MCF 10A (cell line): ENCODE data around the gene DPYD. TPM values are rescaled to one million over a fixed set of nuclear protein-coding genes. Genes with fewer than 3 reads are reported as not detected.

Experiments
- BruUV-seq: library from RNA; stranded (reverse); fragments of 400-500 nt; replicated peaks from 2 replicates; lab custom pipeline; 2021; lab: Mats Ljungman, UMichigan
- CTCF ChIA-PET: fragments of 300-600 bp; sonication (Branson Sonifier 250); formaldehyde crosslinking; extraction: SDS; loops from one replicate; lab custom pipeline; 2021; ENCODE audit warnings: antibody characterized with exemption, inconsistent platforms; lab: Yijun Ruan, JAX
- POLR2A ChIA-PET: fragments of 300-600, 350-650 bp; sonication (Branson Sonifier 250); formaldehyde crosslinking; extraction: SDS; loops from one replicate; lab custom pipeline; 2020; ENCODE audit warnings: antibody characterized with exemption, inconsistent platforms; lab: Yijun Ruan, JAX
- DNase-seq: peaks from one replicate; pipeline ENCODE4 v3.0.0-alpha.2; 2018; ENCODE audit not compliant: unreplicated experiment
- H3K27ac Mint-ChIP-seq: one replicate; pipeline ENCODE4 v1.8.0; 2022; ENCODE audit warnings: mild to moderate bottlenecking, low read depth, mixed read lengths; ENCODE audit not compliant: unreplicated experiment
- H3K27me3 Mint-ChIP-seq: one replicate; pipeline ENCODE4 v1.8.0; 2022; ENCODE audit warnings: mixed read lengths; ENCODE audit not compliant: insufficient read depth, unreplicated experiment
- H3K36me3 Mint-ChIP-seq: one replicate; pipeline ENCODE4 v1.8.0; 2022; ENCODE audit warnings: mild to moderate bottlenecking, moderate library complexity, mixed read lengths; ENCODE audit not compliant: insufficient read depth, unreplicated experiment
- H3K4me1 Mint-ChIP-seq: one replicate; pipeline ENCODE4 v1.8.0; 2022; ENCODE audit warnings: mixed read lengths; ENCODE audit not compliant: insufficient read depth, unreplicated experiment
- H3K4me3 Mint-ChIP-seq: one replicate; pipeline ENCODE4 v1.8.0; 2022; ENCODE audit warnings: mild to moderate bottlenecking, moderate library complexity, mixed read lengths; ENCODE audit not compliant: unreplicated experiment
- H3K9me3 Mint-ChIP-seq: one replicate; pipeline ENCODE4 v1.8.0; 2022; ENCODE audit warnings: mixed read lengths; ENCODE audit not compliant: unreplicated experiment
- CTCF ChIP-seq: fragments of 200-600 bp; IDR thresholded peaks from one replicate; pipeline ENCODE4 v1.8.0; 2022; ENCODE audit warnings: antibody characterized with exemption, mild to moderate bottlenecking; ENCODE audit not compliant: unreplicated experiment
- intact Hi-C: fragments of 100-400 bp; cut with micrococcal nuclease; formaldehyde crosslinking; loops from 2 replicates; pipeline ENCODE4 v1.14.1; 2022
- total RNA-seq: library from RNA; stranded (reverse); gene quantifications from 2 replicates; pipeline ENCODE4 v1.2.3, GENCODE V29; 2022

The DPYD gene
- total RNA-seq, 1 experiment from 2014 or later: 48.2 TPM

- ChIA-PET CTCF (interaction anchor here (0.6 kb wide), 1 partner anchor 396 kb away, joined by 3 read pairs; no protein-coding TSS in a partner anchor), POLR2A (no interaction called here)
- no peaks in the 10 kb centered on the region for H3K9me3 Mint-ChIP-seq
- H3K36me3 Mint-ChIP-seq: peaks cover 8% of the 10 kb centered on the region
- no peaks in the 10 kb centered on the region for H3K27me3 Mint-ChIP-seq
- no peak overlapping the region for H3K4me3 Mint-ChIP-seq
- no peak for TF ChIP-seq CTCF
- BruUV-seq: no TSS peak
- DNase-seq: no peak
- H3K4me1 Mint-ChIP-seq: no peaks in the 10 kb centered on the region
- intact Hi-C loops: no loop called here
- H3K27ac Mint-ChIP-seq: no peak overlapping the region
Measured at GRCh38 chr1:97073169-97073568, 847.7 kb downstream of the DPYD start.

- Mint-ChIP-seq H3K4me1 (no peaks in the 10 kb centered on the region), H3K27ac (no peak overlapping the region), H3K36me3 (no peaks in the 10 kb centered on the region), H3K9me3 (no peaks in the 10 kb centered on the region), H3K27me3 (no peaks in the 10 kb centered on the region), H3K4me3 (no peak overlapping the region)
- intact Hi-C loops: no loop called here
- BruUV-seq: no TSS peak
- ChIA-PET CTCF (no interaction called here), POLR2A (no interaction called here)
- no peak for TF ChIP-seq CTCF
- no peak for DNase-seq
Measured at GRCh38 chr1:97071173-97071572, 849.7 kb downstream of the DPYD start.

- POLR2A ChIA-PET: no interaction called here
- intact Hi-C loops: no loop called here
- TF ChIP-seq CTCF: no peak
- H3K9me3 Mint-ChIP-seq: no peaks in the 10 kb centered on the region
- no TSS peak for BruUV-seq
- no peaks in the 10 kb centered on the region for H3K4me1 Mint-ChIP-seq
- no peak overlapping the region for H3K4me3 Mint-ChIP-seq
- DNase-seq: no peak
- no peaks in the 10 kb centered on the region for H3K27me3 Mint-ChIP-seq
- H3K36me3 Mint-ChIP-seq: no peaks in the 10 kb centered on the region
- CTCF ChIA-PET: no interaction called here
- no peak overlapping the region for H3K27ac Mint-ChIP-seq
Measured at GRCh38 chr1:97070376-97070775, 850.5 kb downstream of the DPYD start.

GRCh38 chr1:97069312-97069711 is 851.5 kb downstream of the DPYD start:
- Mint-ChIP-seq H3K9me3 (no peaks in the 10 kb centered on the region), H3K27me3 (no peaks in the 10 kb centered on the region), H3K36me3 (no peaks in the 10 kb centered on the region), H3K27ac (no peak overlapping the region), H3K4me1 (no peaks in the 10 kb centered on the region), H3K4me3 (no peak overlapping the region)
- ChIA-PET CTCF (no interaction called here), POLR2A (no interaction called here)
- no peak for DNase-seq
- no TSS peak for BruUV-seq
- no peak for TF ChIP-seq CTCF
- intact Hi-C loops: no loop called here
